ENCODE results near the gene CLDN8. TPM values are rescaled to one million over a fixed set of nuclear protein-coding genes. Genes with fewer than 3 reads are reported as not detected.

Gene CLDN8
- not detected in 2 replicates for total RNA-seq

GRCh38 chr21:30216041-30216723, at the start of gene CLDN8:
CLDN8 (minus strand) TSS chr21:30216097; CDS start chr21:30215925, 172 bp downstream.

GRCh38 chr21:30166705-30167104, 49.2 kb downstream of the CLDN8 start, which contains the start of gene CLDN17:
CLDN17 (minus strand) TSS chr21:30166805; CDS start chr21:30166617, 188 bp downstream.

Other genes starting within 250 kb of the CLDN8 start
- not detected in 2 replicates for gene CLDN17, start 49.3 kb downstream of the CLDN8 start, total RNA-seq
- gene KRTAP24-1, start 66.9 kb upstream of the CLDN8 start, total RNA-seq: not detected in 2 replicates
- not detected in 2 replicates for gene KRTAP25-1, start 73.4 kb upstream of the CLDN8 start, total RNA-seq
- not detected in 2 replicates for gene KRTAP26-1, start 104.2 kb upstream of the CLDN8 start, total RNA-seq
- not detected in 2 replicates for gene KRTAP27-1, start 121.6 kb upstream of the CLDN8 start, total RNA-seq
- not detected in 2 replicates for gene KRTAP23-1, start 132.5 kb upstream of the CLDN8 start, total RNA-seq
- gene KRTAP13-2, start 156.2 kb upstream of the CLDN8 start, total RNA-seq: not detected in 2 replicates
- not detected in 2 replicates for gene KRTAP13-1, start 179.9 kb upstream of the CLDN8 start, total RNA-seq
- gene KRTAP13-3, start 209.8 kb upstream of the CLDN8 start, total RNA-seq: not detected in 2 replicates
- gene KRTAP13-4, start 214.1 kb upstream of the CLDN8 start, total RNA-seq: not detected in 2 replicates
- not detected in 2 replicates for gene KRTAP15-1, start 224.2 kb upstream of the CLDN8 start, total RNA-seq

All from bladder microvascular endothelial cell (primary cell).